HepG2 (cell line): ENCODE measurements around the gene MAP3K3. TPM values are rescaled to one million over a fixed set of nuclear protein-coding genes. Genes with fewer than 3 reads are reported as not detected.
A peak's percentile ranks its signal among the peaks of the same experiment; 100 is the strongest.

Experiments used
- ARID5B ChIP-seq: IDR thresholded peaks from 2 replicates; pipeline ENCODE4 v1.4.0; 2020; ENCODE audit warnings: mild to moderate bottlenecking, missing genetic modification reagents
- ATF1 ChIP-seq: IDR thresholded peaks from 2 replicates; pipeline ENCODE4 v1.6.1; 2016; ENCODE audit warnings: mild to moderate bottlenecking, control low read depth
- BATF2 ChIP-seq: sonication (generic); formaldehyde crosslinking; IDR thresholded peaks from 2 replicates; pipeline ENCODE4 v1.8.0; 2022; ENCODE audit warnings: mild to moderate bottlenecking, missing genetic modification reagents, moderate library complexity
- BCL6 ChIP-seq: IDR thresholded peaks from 2 replicates; pipeline ENCODE4 v1.6.1; 2016; ENCODE audit warnings: missing genetic modification reagents, missing compliant biosample characterization
- KDM6A ChIP-seq: IDR thresholded peaks from 2 replicates; pipeline ENCODE4 v1.6.1; 2016; ENCODE audit warnings: low read depth
- NFKB2 ChIP-seq: sonication (generic); formaldehyde crosslinking; IDR thresholded peaks from 2 replicates; pipeline ENCODE4 v1.4.0; 2020; ENCODE audit warnings: missing genetic modification reagents, borderline replicate concordance
- NR2F6 ChIP-seq, 2 experiments: IDR thresholded peaks; 2 replicates each; pipeline ENCODE4 v1.6.1; 2016; ENCODE audit warnings: antibody characterized with exemption in 1 of 2, mild to moderate bottlenecking in 1 of 2
- SALL2 ChIP-seq: sonication (generic); formaldehyde crosslinking; IDR thresholded peaks from 2 replicates; pipeline ENCODE4 v1.8.1; 2023; ENCODE audit warnings: mild to moderate bottlenecking, missing genetic modification reagents, inconsistent platforms
- SPEN ChIP-seq: sonication (generic); formaldehyde crosslinking; IDR thresholded peaks from 2 replicates; pipeline ENCODE4 v1.5.1; 2020; ENCODE audit warnings: low read depth, mild to moderate bottlenecking, missing genetic modification reagents
- TBX3 ChIP-seq: fragments of 450-650 bp; IDR thresholded peaks from 2 replicates; pipeline ENCODE4 v1.6.1; 2017; ENCODE audit warnings: antibody characterized with exemption, mild to moderate bottlenecking, inconsistent platforms, borderline replicate concordance
- YEATS4 ChIP-seq: sonication (generic); formaldehyde crosslinking; IDR thresholded peaks from 2 replicates; pipeline ENCODE4 v1.4.0; 2020; ENCODE audit warnings: missing genetic modification reagents, borderline replicate concordance
- YY1 ChIP-seq: IDR thresholded peaks from 2 replicates; pipeline ENCODE4 v1.6.1; 2011; ENCODE audit warnings: low read length, low read depth, moderate library complexity, mild to moderate bottlenecking; ENCODE audit not compliant: insufficient read depth, insufficient replicate concordance
- ZBTB26 ChIP-seq: IDR thresholded peaks from 2 replicates; pipeline ENCODE4 v1.6.1; 2016; ENCODE audit warnings: missing compliant biosample characterization, missing genetic modification reagents, borderline replicate concordance
- ZBTB42 ChIP-seq: sonication (generic); formaldehyde crosslinking; IDR thresholded peaks from 2 replicates; pipeline ENCODE4 v1.5.0; 2020; ENCODE audit warnings: mild to moderate bottlenecking, missing genetic modification reagents
- ZNF431 ChIP-seq: sonication (generic); formaldehyde crosslinking; IDR thresholded peaks from 2 replicates; pipeline ENCODE4 v1.9.0; 2022; ENCODE audit warnings: missing genetic modification reagents, low read depth, mild to moderate bottlenecking, borderline replicate concordance
- ZNF451 ChIP-seq: sonication (generic); formaldehyde crosslinking; IDR thresholded peaks from 2 replicates; pipeline ENCODE4 v1.5.0; 2020; ENCODE audit warnings: mild to moderate bottlenecking, missing genetic modification reagents
- ZNF570 ChIP-seq: sonication (generic); formaldehyde crosslinking; IDR thresholded peaks from 2 replicates; pipeline ENCODE4 v1.4.0; 2020; ENCODE audit warnings: mild to moderate bottlenecking, missing genetic modification reagents, borderline replicate concordance
- ZNF619 ChIP-seq: sonication (generic); formaldehyde crosslinking; IDR thresholded peaks from 2 replicates; pipeline ENCODE4 v1.4.0; 2020; ENCODE audit warnings: mild to moderate bottlenecking, missing genetic modification reagents
- ZNF761 ChIP-seq: sonication (generic); formaldehyde crosslinking; conservative IDR thresholded peaks from 2 replicates; pipeline ENCODE4 v1.4.0; 2020; ENCODE audit warnings: mild to moderate bottlenecking, missing genetic modification reagents
- ZNF781 ChIP-seq: sonication (generic); formaldehyde crosslinking; IDR thresholded peaks from 2 replicates; pipeline ENCODE4 v1.5.1; 2020; ENCODE audit warnings: borderline replicate concordance, mild to moderate bottlenecking, missing genetic modification reagents; ENCODE audit errors: not compliant biosample characterization
- ZNF800 ChIP-seq: sonication (generic); formaldehyde crosslinking; IDR thresholded peaks from 2 replicates; pipeline ENCODE4 v1.4.0; 2020; ENCODE audit warnings: missing genetic modification reagents
- ZSCAN31 ChIP-seq: sonication (generic); formaldehyde crosslinking; IDR thresholded peaks from 2 replicates; pipeline ENCODE4 v1.5.0; 2020; ENCODE audit warnings: low read depth, mild to moderate bottlenecking, missing genetic modification reagents
- polyA plus RNA-seq, 8 experiments: library from polyadenylated mRNA; depleted of rRNA in 3 of 8; stranded (reverse) in 7 of 8; unstranded in 1 of 8; fragments of >200 nt; fragmentation: Illumina TruSeq in 4 of 8; extraction: Trizol in 4 of 8; gene quantifications; 2 replicates each; pipeline versions ENCODE4 v1.2.1 to v1.2.3, GENCODE V29; 2011 to 2016; ENCODE audit warnings: low read depth in 4 of 8, missing spikeins in 1 of 8, mixed read lengths in 1 of 8; ENCODE audit not compliant: insufficient read depth in 1 of 8
- total RNA-seq, 5 experiments: library from RNA; depleted of rRNA; stranded (reverse); fragments of >200 nt; fragmentation: Illumina TruSeq; extraction: Trizol; gene quantifications; 2 replicates each; pipeline ENCODE4 v1.2.3, GENCODE V29; 2016; ENCODE audit warnings: low read depth in 1 of 5

Gene MAP3K3
- total and polyA plus RNA-seq, 2 of the 13 experiments (the other 11 are each of a cell fraction or from before 2014, with no cell fraction given) = 17.7 to 21.8 TPM

- TF ChIP-seq ZNF431 (CRISPR knock-in tag) (peak; percentile 81; the same call in 1 of the 2 replicates), YY1 (peak; percentile 81), ZSCAN31 (CRISPR knock-in tag) (peak; percentile 81), NFKB2 (CRISPR knock-in tag) (peak; percentile 69; the same call in 1 of the 2 replicates), YEATS4 (CRISPR knock-in tag) (peak; percentile 77), ZNF619 (CRISPR knock-in tag) (no peak), BCL6 (CRISPR knock-in tag) (peak; percentile 38; the same call in 1 of the 2 replicates), KDM6A (CRISPR knock-in tag) (no peak), ZNF761 (CRISPR knock-in tag) (peak; percentile 86; the same call in 1 of the 2 replicates), SPEN (CRISPR knock-in tag) (peak; percentile 73), TBX3 (no peak), ZBTB26 (CRISPR knock-in tag) (no peak), ZNF451 (peak; percentile 57; the same call in 1 of the 2 replicates), ZNF570 (CRISPR knock-in tag) (no peak), ZBTB42 (CRISPR knock-in tag) (0 out of 2 replicates have a peak, but pooled peaks have one; percentile 58), BATF2 (CRISPR knock-in tag) (0 out of 2 replicates have a peak, but pooled peaks have one; percentile 53), NR2F6 (IDR thresholded peaks at IDR 0.05) (no peak), NR2F6 (CRISPR knock-in tag; IDR thresholded peaks at IDR 0.05) (peak; percentile 57), ZNF781 (CRISPR knock-in tag) (peak; percentile 45), ATF1 (CRISPR knock-in tag) (peak; percentile 35; the same call in 1 of the 2 replicates), ZNF800 (CRISPR knock-in tag) (no peak), SALL2 (peak; percentile 80; the same call in 1 of the 2 replicates), ARID5B (no peak)
Measured at GRCh38 chr17:63741408-63742173, 119.4 kb downstream of the MAP3K3 start, which contains the start of gene STRADA (continued).
